Coronary artery (tissue), 2 donors: ENCODE results near the gene DGKD.

ENCODE experiments used
- DNase-seq: peaks from one replicate; pipeline ENCODE4 v3.0.0-alpha.2; 2017; ENCODE audit warnings: low spot score
- H3K27ac ChIP-seq, 2 donors: fragments of 200-600 bp; sonication (generic); one replicate each; pipeline ENCODE4 v1.5.1; 2016 to 2019
- H3K4me3 ChIP-seq: fragments of 200-600 bp; sonication (generic); 2 replicates; pipeline ENCODE4 v1.5.1; 2016; ENCODE audit warnings: mild to moderate bottlenecking, moderate library complexity
- CTCF ChIP-seq: fragments of 200-600 bp; sonication (generic); IDR thresholded peaks from one replicate; pipeline ENCODE4 v1.5.1; 2019; ENCODE audit warnings: antibody characterized with exemption

The DGKD gene

GRCh38 chr2:233319256-233319655, 35.0 kb upstream of the DGKD start:
- no peak for TF ChIP-seq CTCF
- DNase-seq, result no peak
- H3K4me3 ChIP-seq, result no peak overlapping the region
- no peak overlapping the region for H3K27ac ChIP-seq

GRCh38 chr2:233320470-233320869, 33.8 kb upstream of the DGKD start:
- no peak for DNase-seq
- TF ChIP-seq CTCF, result no peak
- H3K4me3 ChIP-seq, result no peak overlapping the region
- H3K27ac ChIP-seq, result no peak overlapping the region

GRCh38 chr2:233321166-233321565, 33.1 kb upstream of the DGKD start:
- Histone ChIP-seq H3K4me3 (no peak overlapping the region), H3K27ac (no peak overlapping the region)
- TF ChIP-seq CTCF, result no peak
- DNase-seq, result no peak

- H3K27ac ChIP-seq, result no peak overlapping the region
- no peak for DNase-seq
- H3K4me3 ChIP-seq, result no peak overlapping the region
- TF ChIP-seq CTCF, result no peak
Measured at GRCh38 chr2:233323851-233324250, 30.4 kb upstream of the DGKD start.

- no peak for TF ChIP-seq CTCF
- no peak overlapping the region for H3K27ac ChIP-seq
- H3K4me3 ChIP-seq, result no peak overlapping the region
- DNase-seq, result no peak
Measured at GRCh38 chr2:233325256-233325655, 29.0 kb upstream of the DGKD start.

- H3K27ac ChIP-seq, result no peak overlapping the region
- DNase-seq, result no peak
- H3K4me3 ChIP-seq, result no peak overlapping the region
- no peak for TF ChIP-seq CTCF
Measured at GRCh38 chr2:233325814-233326213, 28.5 kb upstream of the DGKD start.

GRCh38 chr2:233326500-233326899, 27.8 kb upstream of the DGKD start:
- Histone ChIP-seq H3K4me3 (no peak overlapping the region), H3K27ac (no peak overlapping the region)
- no peak for TF ChIP-seq CTCF
- DNase-seq, result no peak
